Measurements from ENCODE around the gene DEPDC4. TPM values are rescaled to one million over a fixed set of nuclear protein-coding genes. Genes with fewer than 3 reads are reported as not detected.

The DEPDC4 gene
- total and polyA plus RNA-seq, 2 of the 4 experiments (the other 2 are of a cell fraction), result 0.72 to 0.79 TPM

GRCh38 chr12:100221523-100221922, 45.4 kb downstream of the DEPDC4 start:
- BruUV-seq (replicated peaks), result no TSS peak
- Histone ChIP-seq H3K4me3 (ENCODE audit: insufficient read depth, low read depth, low read length) (no peak overlapping the region), H4K5ac (ENCODE audit: low read depth, low read length) (no peak overlapping the region), H2AFZ (replicated peaks; ENCODE audit: low read length, poor library complexity) (no peak overlapping the region), H3K79me1 (ENCODE audit: low read depth in 1 of 2, low read length in 2 of 2) (no peaks in the 10 kb centered on the region), H3K9me3 (ENCODE audit: control insufficient read depth, insufficient read depth, low read length) (no peaks in the 10 kb centered on the region), H2BK15ac (ENCODE audit: low read depth, low read length) (no peak overlapping the region), H2BK5ac (ENCODE audit: low read depth, low read length, poor library complexity, severe bottlenecking) (no peak overlapping the region), H3K36me3 (ENCODE audit: control insufficient read depth, insufficient read depth, low read length) (peaks cover 15% of the 10 kb centered on the region), H3K27me3 (ENCODE audit: control insufficient read depth, insufficient read depth, low read length) (no peaks in the 10 kb centered on the region), H3K27ac (ENCODE audit: insufficient read depth, low read length) (no peak overlapping the region), H3K4ac (ENCODE audit: low read depth, low read length) (no peak overlapping the region), H4K20me1 (ENCODE audit: insufficient read depth, low read length) (no peaks in the 10 kb centered on the region), H3K14ac (replicated peaks; ENCODE audit: low read depth, low read length) (no peak overlapping the region), H4K8ac (ENCODE audit: low read depth in 2 of 2, low read length in 2 of 2) (no peak overlapping the region), H4K91ac (ENCODE audit: insufficient read depth, low read depth, low read length) (no peak overlapping the region), H3K23ac (ENCODE audit: low read depth, low read length) (no peak overlapping the region), H3K9ac (ENCODE audit: low read depth, low read length) (no peak overlapping the region), H3K56ac (ENCODE audit: extremely low read depth, insufficient read depth, low read length) (no peak overlapping the region), H3K9me1 (ENCODE audit: insufficient read depth, low read length) (no peaks in the 10 kb centered on the region), H2AK5ac (ENCODE audit: low read depth, low read length) (no peak overlapping the region), H2BK20ac (ENCODE audit: low read depth, low read length) (no peak overlapping the region), H2BK120ac (ENCODE audit: low read depth, low read length) (no peak overlapping the region), H3K18ac (ENCODE audit: low read depth, low read length) (no peak overlapping the region), H2AK9ac (replicated peaks; ENCODE audit: low read depth, low read length, poor library complexity) (no peak overlapping the region), H3K4me2 (ENCODE audit: low read depth, low read length) (no peak overlapping the region), H3K4me1 (ENCODE audit: control insufficient read depth, insufficient read depth, low read length) (no peaks in the 10 kb centered on the region)
- intact Hi-C loops (cut with micrococcal nuclease) (no loop called here), in situ Hi-C loops (cut with MboI; ENCODE audit: low sequenced_read_pairs) (no loop called here), dilution Hi-C loops (cut with HindIII; ENCODE audit: low sequenced_read_pairs, unreplicated experiment) (no loop called here)
- ATAC-seq (ENCODE audit: low read depth), result no peak
- no CpG with 5 or more reads among the region's 3 CpGs for WGBS, 2 experiments (ENCODE audit: extremely low coverage in 2 of 2, insufficient read length in 1 of 2)
- CTCF ChIA-PET, result interaction anchor here (0.6 kb wide), 2 partner anchors 75 to 306 kb away, joined by 3 to 5 read pairs; no protein-coding TSS in a partner anchor
- DNase-seq, result no peak
- POLR2A ChIA-PET (ENCODE audit: unreplicated experiment), result no interaction called here
- TF ChIP-seq NFE2L2 (IDR thresholded peaks at IDR 0.05; ENCODE audit: low read depth, low read length) (no peak), CEBPB (IDR thresholded peaks at IDR 0.05; ENCODE audit: low read depth, low read length) (peak; percentile 41; the same call in 1 of the 2 replicates)

Data from IMR-90 (cell line).